SU-DHL-6 (cell line): Measurements from ENCODE around the gene DFFB.

Experiments used
- H2AFZ ChIP-seq: fragments of 200-600 bp; sonication (generic); 2 replicates; pipeline ENCODE4 v1.6.1; 2014; ENCODE audit warnings: low read depth, mild to moderate bottlenecking, moderate library complexity, mixed read lengths, antibody characterized with exemption, low read length; ENCODE audit not compliant: severe bottlenecking
- H3F3A ChIP-seq: fragments of 200-600 bp; shearing (Covaris generic); 2 replicates; pipeline ENCODE4 v1.6.0; 2016; ENCODE audit warnings: antibody characterized with exemption, mild to moderate bottlenecking; ENCODE audit not compliant: insufficient read depth
- H3K27ac ChIP-seq: fragments of 200-600 bp; sonication (generic); 2 replicates; pipeline ENCODE4 v1.5.1; 2016; ENCODE audit warnings: low read depth, mild to moderate bottlenecking, low read length, moderate library complexity, mixed read lengths
- H3K27me3 ChIP-seq: fragments of 200-600 bp; sonication (generic), shearing (Covaris generic); 2 replicates; pipeline ENCODE4 v1.6.0; 2014; ENCODE audit warnings: mild to moderate bottlenecking, low read length
- H3K36me3 ChIP-seq: fragments of 200-600 bp; sonication (generic); 2 replicates; pipeline ENCODE4 v1.6.1; 2014; ENCODE audit warnings: mild to moderate bottlenecking, low read length, mixed read lengths
- H3K4me2 ChIP-seq: fragments of 300-600, 200-600 bp; shearing (Covaris generic), sonication (generic); 2 replicates; pipeline ENCODE4 v1.6.0; 2014; ENCODE audit warnings: low read length, low read depth, mild to moderate bottlenecking; ENCODE audit not compliant: poor library complexity, severe bottlenecking
- H3K4me3 ChIP-seq: fragments of 200-600 bp; sonication (generic); 2 replicates; pipeline ENCODE4 v1.5.1; 2014; ENCODE audit warnings: antibody characterized with exemption, low read length, mild to moderate bottlenecking, mixed read lengths; ENCODE audit not compliant: insufficient read depth, poor library complexity, severe bottlenecking
- H3K79me2 ChIP-seq: fragments of 200-600 bp; sonication (generic); 2 replicates; pipeline ENCODE4 v1.6.1; 2014; ENCODE audit warnings: mild to moderate bottlenecking, low read length, moderate library complexity; ENCODE audit not compliant: insufficient read depth
- H3K9ac ChIP-seq: fragments of 200-600 bp; sonication (generic); 2 replicates; pipeline ENCODE4 v1.7.0; 2014; ENCODE audit warnings: mild to moderate bottlenecking, low read length
- H3K9me2 ChIP-seq: fragments of 200-600 bp; sonication (generic); replicated peaks from 2 replicates; pipeline ENCODE4 v1.6.1; 2014; ENCODE audit warnings: low read length; ENCODE audit not compliant: insufficient read depth
- H3K9me3 ChIP-seq: fragments of 200-600 bp; sonication (generic); 2 replicates; pipeline ENCODE4 v1.6.1; 2014; ENCODE audit warnings: low read length, mixed read lengths; ENCODE audit not compliant: insufficient read depth
- H4K20me1 ChIP-seq: fragments of 200-600 bp; sonication (generic); 2 replicates; pipeline ENCODE4 v1.6.1; 2014; ENCODE audit warnings: low read depth, mild to moderate bottlenecking, antibody characterized with exemption, low read length, moderate library complexity, mixed read lengths
- CTCF ChIP-seq: fragments of 200-600 bp; sonication (generic); IDR thresholded peaks from one replicate; pipeline ENCODE4 v1.5.1; 2017; ENCODE audit warnings: antibody characterized with exemption, mild to moderate bottlenecking, low read length, moderate library complexity; ENCODE audit not compliant: insufficient read depth, poor library complexity, severe bottlenecking
- EZH2phosphoT487 ChIP-seq: fragments of 200-600 bp; sonication (generic), shearing (Covaris generic); conservative IDR thresholded peaks from 2 replicates; pipeline ENCODE4 v1.6.1; 2018; ENCODE audit warnings: mild to moderate bottlenecking, antibody characterized with exemption, low read length, moderate library complexity, mixed read lengths

DFFB gene

DNA sequence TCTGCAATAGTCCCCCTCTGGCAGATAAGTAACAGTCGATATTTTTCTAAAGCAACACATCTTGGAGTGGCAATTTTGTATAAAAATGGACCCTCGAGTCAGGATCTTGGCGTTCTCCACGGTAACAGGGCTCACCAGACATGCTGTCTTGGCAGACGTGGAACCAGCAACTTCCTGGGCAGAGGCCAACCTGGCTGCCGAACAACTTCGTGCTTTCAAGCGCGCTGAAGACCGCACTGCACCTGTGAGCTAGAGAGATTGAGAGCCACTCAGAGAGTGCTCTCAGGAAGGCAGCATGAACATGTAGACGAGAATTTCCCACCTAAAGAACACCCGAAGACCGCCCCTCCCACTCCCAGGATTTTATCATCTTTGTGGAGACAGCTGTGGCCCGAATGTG, 35.5 kb downstream of the DFFB start:
- H3K36me3 ChIP-seq = no peaks in the 10 kb centered on the region
- H3F3A ChIP-seq = no peaks in the 10 kb centered on the region
- H3K4me2 ChIP-seq = peak overlapping the region; percentile 25
- no peaks in the 10 kb centered on the region for H3K9me2 ChIP-seq
- no peak overlapping the region for H3K4me3 ChIP-seq
- H2AFZ ChIP-seq = no peak overlapping the region
- no peak overlapping the region; the same call in 1 of the 2 replicates for H3K9ac ChIP-seq
- TF ChIP-seq EZH2phosphoT487 (no peak), CTCF (no peak)
- H3K9me3 ChIP-seq = no peaks in the 10 kb centered on the region
- H3K27me3 ChIP-seq = no peaks in the 10 kb centered on the region
- H3K79me2 ChIP-seq = peaks cover 30% of the 10 kb centered on the region
- H3K27ac ChIP-seq = peak overlapping the region; percentile 48; the same call in 1 of the 2 replicates
- no peaks in the 10 kb centered on the region for H4K20me1 ChIP-seq

- Histone ChIP-seq H3K9ac (no peak overlapping the region; the same call in 1 of the 2 replicates), H3K36me3 (no peaks in the 10 kb centered on the region), H3K9me3 (no peaks in the 10 kb centered on the region), H3K27me3 (no peaks in the 10 kb centered on the region), H3K79me2 (peaks cover 35% of the 10 kb centered on the region), H2AFZ (no peak overlapping the region), H3F3A (no peaks in the 10 kb centered on the region), H3K4me2 (peak overlapping the region; percentile 25), H3K27ac (peak overlapping the region; percentile 48; the same call in 1 of the 2 replicates), H4K20me1 (no peaks in the 10 kb centered on the region), H3K9me2 (no peaks in the 10 kb centered on the region), H3K4me3 (no peak overlapping the region)
- TF ChIP-seq CTCF (no peak), EZH2phosphoT487 (no peak)
Observed at GRCh38 chr1:3893190-3893589, 35.9 kb downstream of the DFFB start.

- H2AFZ ChIP-seq = no peak overlapping the region
- H3K27ac ChIP-seq = no peak overlapping the region
- no peak overlapping the region for H3K4me2 ChIP-seq
- H3F3A ChIP-seq = 0 out of 2 replicates have a peak, but pooled peaks cover 9% of the 10 kb centered on the region
- no peaks in the 10 kb centered on the region for H3K36me3 ChIP-seq
- H3K9me3 ChIP-seq = no peaks in the 10 kb centered on the region
- no peaks in the 10 kb centered on the region for H3K27me3 ChIP-seq
- no peak overlapping the region for H3K9ac ChIP-seq
- TF ChIP-seq CTCF = no peak
- TF ChIP-seq EZH2phosphoT487 = no peak
- H4K20me1 ChIP-seq = no peaks in the 10 kb centered on the region
- no peaks in the 10 kb centered on the region for H3K9me2 ChIP-seq
- no peak overlapping the region for H3K4me3 ChIP-seq
- peaks cover 50% of the 10 kb centered on the region for H3K79me2 ChIP-seq
Observed at GRCh38 chr1:3894626-3895278, 37.5 kb downstream of the DFFB start.
